NCI-H2196 (cell line): ENCODE results near the gene CACNB1.

Experiments
- DNase-seq: peaks from one replicate; lab custom pipeline; 2025; ENCODE audit not compliant: unreplicated experiment; lab: John Stamatoyannopoulos, UW

CACNB1 gene

GRCh38 chr17:39153599-39154051, 43.8 kb downstream of the CACNB1 start:
- DNase-seq, result peak; percentile 66

GRCh38 chr17:39151943-39152818, 45.3 kb downstream of the CACNB1 start:
- DNase-seq, result no peak

- DNase-seq, result no peak
Observed at GRCh38 chr17:39151150-39151942, 46.1 kb downstream of the CACNB1 start, which contains the start of gene PLXDC1. Gene PLXDC1 (minus strand): TSS chr17:39151637. CDS start chr17:39151437, 200 bp downstream.

GRCh38 chr17:39150795-39151149, 46.7 kb downstream of the CACNB1 start:
- DNase-seq, result no peak

GRCh38 chr17:39150104-39150634, 47.3 kb downstream of the CACNB1 start:
- DNase-seq, result no peak

- DNase-seq, result no peak
Observed at GRCh38 chr17:39147221-39148185, 50.0 kb downstream of the CACNB1 start.

- DNase-seq, result no peak
Observed at GRCh38 chr17:39146273-39146672, 51.2 kb downstream of the CACNB1 start.

GRCh38 chr17:39145143-39145542, 52.3 kb downstream of the CACNB1 start:
- DNase-seq, result no peak

GRCh38 chr17:39144416-39144840, 53.0 kb downstream of the CACNB1 start:
- DNase-seq, result peak; percentile 91

- no peak for DNase-seq
Observed at GRCh38 chr17:39143552-39144093, 53.8 kb downstream of the CACNB1 start.

GRCh38 chr17:39141915-39142664, 55.4 kb downstream of the CACNB1 start:
- no peak for DNase-seq

- no peak for DNase-seq
Observed at GRCh38 chr17:39141294-39141693, 56.2 kb downstream of the CACNB1 start.

- DNase-seq, result no peak
Observed at GRCh38 chr17:39139561-39139960, 57.9 kb downstream of the CACNB1 start.

GRCh38 chr17:39139161-39139511, 58.3 kb downstream of the CACNB1 start:
- DNase-seq, result no peak

- DNase-seq, result no peak
Observed at GRCh38 chr17:39138431-39139160, 58.9 kb downstream of the CACNB1 start.

GRCh38 chr17:39134878-39135277, 62.6 kb downstream of the CACNB1 start:
- no peak for DNase-seq

GRCh38 chr17:39132192-39132610, 65.3 kb downstream of the CACNB1 start:
- no peak for DNase-seq

GRCh38 chr17:39131616-39132015, 65.9 kb downstream of the CACNB1 start:
- no peak for DNase-seq

GRCh38 chr17:39130205-39130604, 67.3 kb downstream of the CACNB1 start:
- no peak for DNase-seq
